ENCODE measurements around the gene SUSD6.

Gene SUSD6

GRCh38 chr14:69591317-69591716 lies 20.1 kb upstream of the SUSD6 start:
- Histone ChIP-seq H3K4me2 (ENCODE audit: low read length, poor library complexity, severe bottlenecking) (no peak overlapping the region), H3K4me3 (ENCODE audit: insufficient read depth in 1 of 2, low read depth in 1 of 2, low read length in 2 of 2) (no peak overlapping the region), H2AK5ac (ENCODE audit: low read length, severe bottlenecking) (no peak overlapping the region), H2BK12ac (ENCODE audit: low read length in 2 of 2) (no peak overlapping the region), H3K4ac (ENCODE audit: low read depth in 1 of 2, low read length in 2 of 2) (no peak overlapping the region), H3K79me1 (replicated peaks; ENCODE audit: low read length, poor library complexity, severe bottlenecking) (no peaks in the 10 kb centered on the region), H2BK15ac (ENCODE audit: low read depth, poor library complexity, severe bottlenecking) (no peak overlapping the region), H3K9ac (ENCODE audit: low read length) (no peak overlapping the region), H3K4me1 (ENCODE audit: control insufficient read depth, insufficient read depth, low read depth, low read length) (no peaks in the 10 kb centered on the region), H2BK5ac (ENCODE audit: low read depth, low read length, poor library complexity, severe bottlenecking) (no peak overlapping the region), H3K9me3 (ENCODE audit: control insufficient read depth, low read length) (no peaks in the 10 kb centered on the region), H3K18ac (ENCODE audit: low read depth in 1 of 2, low read length in 2 of 2) (no peak overlapping the region), H2AFZ (ENCODE audit: low read depth, low read length) (no peak overlapping the region), H3K27ac (ENCODE audit: low read length, poor library complexity, severe bottlenecking) (no peak overlapping the region), H4K8ac (ENCODE audit: low read length) (no peak overlapping the region), H4K91ac (ENCODE audit: low read length) (no peak overlapping the region), H3K14ac (ENCODE audit: low read length in 2 of 2) (no peak overlapping the region), H3K36me3 (ENCODE audit: control insufficient read depth in 1 of 2, insufficient read depth in 2 of 2, low read depth in 1 of 2, low read length in 2 of 2) (no peaks in the 10 kb centered on the region), H3K27me3 (ENCODE audit: control insufficient read depth in 1 of 2, insufficient read depth in 1 of 2, low read length in 2 of 2) (peaks cover 4 to 13% of the 10 kb centered on the region in 2 experiments), H2BK120ac (ENCODE audit: low read depth, low read length) (no peak overlapping the region), H3K23ac (ENCODE audit: low read length in 2 of 2) (no peak overlapping the region)
- 47% methylated on average over 2 of the region's 2 CpGs for WGBS
- no peak for DNase-seq

- Histone ChIP-seq H3K9me3 (ENCODE audit: control insufficient read depth, low read length) (no peaks in the 10 kb centered on the region), H3K4ac (ENCODE audit: low read depth in 1 of 2, low read length in 2 of 2) (no peak overlapping the region), H2AK5ac (ENCODE audit: low read length, severe bottlenecking) (no peak overlapping the region), H2BK5ac (ENCODE audit: low read depth, low read length, poor library complexity, severe bottlenecking) (no peak overlapping the region), H3K18ac (ENCODE audit: low read depth in 1 of 2, low read length in 2 of 2) (no peak overlapping the region), H3K14ac (ENCODE audit: low read length in 2 of 2) (no peak overlapping the region), H4K8ac (ENCODE audit: low read length) (no peak overlapping the region), H3K9ac (ENCODE audit: low read length) (peak overlapping the region; percentile 76), H3K23ac (ENCODE audit: low read length in 2 of 2) (no peak overlapping the region), H3K36me3 (ENCODE audit: control insufficient read depth in 1 of 2, insufficient read depth in 2 of 2, low read depth in 1 of 2, low read length in 2 of 2) (no peaks in the 10 kb centered on the region), H2AFZ (ENCODE audit: low read depth, low read length) (no peak overlapping the region), H3K27me3 (ENCODE audit: control insufficient read depth in 1 of 2, insufficient read depth in 1 of 2, low read length in 2 of 2) (peaks cover 0 to 4% of the 10 kb centered on the region in 2 experiments), H4K91ac (ENCODE audit: low read length) (no peak overlapping the region), H2BK120ac (ENCODE audit: low read depth, low read length) (no peak overlapping the region), H3K79me1 (replicated peaks; ENCODE audit: low read length, poor library complexity, severe bottlenecking) (no peaks in the 10 kb centered on the region), H2BK15ac (ENCODE audit: low read depth, poor library complexity, severe bottlenecking) (no peak overlapping the region), H3K4me2 (ENCODE audit: low read length, poor library complexity, severe bottlenecking) (no peak overlapping the region), H3K27ac (ENCODE audit: low read length, poor library complexity, severe bottlenecking) (no peak overlapping the region), H3K4me3 (ENCODE audit: insufficient read depth in 1 of 2, low read depth in 1 of 2, low read length in 2 of 2) (peak overlapping the region in 1 of 2 experiments; percentile 72), H2BK12ac (ENCODE audit: low read length in 2 of 2) (no peak overlapping the region), H3K4me1 (ENCODE audit: control insufficient read depth, insufficient read depth, low read depth, low read length) (no peaks in the 10 kb centered on the region)
- no peak for DNase-seq
- 74% methylated on average over 6 of the region's 6 CpGs for WGBS
These were observed 18.2 kb upstream of the SUSD6 start for GRCh38 chr14:69593018-69593677.

- Histone ChIP-seq H3K4me2 (ENCODE audit: low read length, poor library complexity, severe bottlenecking) (no peak overlapping the region), H4K8ac (ENCODE audit: low read length) (no peak overlapping the region), H3K27ac (ENCODE audit: low read length, poor library complexity, severe bottlenecking) (no peak overlapping the region), H3K9ac (ENCODE audit: low read length) (no peak overlapping the region), H2BK5ac (ENCODE audit: low read depth, low read length, poor library complexity, severe bottlenecking) (no peak overlapping the region), H3K27me3 (ENCODE audit: control insufficient read depth in 1 of 2, insufficient read depth in 1 of 2, low read length in 2 of 2) (peaks cover 0 to 4% of the 10 kb centered on the region in 2 experiments), H3K18ac (ENCODE audit: low read depth in 1 of 2, low read length in 2 of 2) (no peak overlapping the region), H4K91ac (ENCODE audit: low read length) (no peak overlapping the region), H2BK120ac (ENCODE audit: low read depth, low read length) (no peak overlapping the region), H2AK5ac (ENCODE audit: low read length, severe bottlenecking) (no peak overlapping the region), H3K4ac (ENCODE audit: low read depth in 1 of 2, low read length in 2 of 2) (no peak overlapping the region), H3K79me1 (replicated peaks; ENCODE audit: low read length, poor library complexity, severe bottlenecking) (no peaks in the 10 kb centered on the region), H2AFZ (ENCODE audit: low read depth, low read length) (no peak overlapping the region), H3K9me3 (ENCODE audit: control insufficient read depth, low read length) (no peaks in the 10 kb centered on the region), H3K36me3 (ENCODE audit: control insufficient read depth in 1 of 2, insufficient read depth in 2 of 2, low read depth in 1 of 2, low read length in 2 of 2) (no peaks in the 10 kb centered on the region), H3K23ac (ENCODE audit: low read length in 2 of 2) (no peak overlapping the region), H3K14ac (ENCODE audit: low read length in 2 of 2) (no peak overlapping the region), H3K4me1 (ENCODE audit: control insufficient read depth, insufficient read depth, low read depth, low read length) (no peaks in the 10 kb centered on the region), H2BK12ac (ENCODE audit: low read length in 2 of 2) (no peak overlapping the region), H2BK15ac (ENCODE audit: low read depth, poor library complexity, severe bottlenecking) (no peak overlapping the region), H3K4me3 (ENCODE audit: insufficient read depth in 1 of 2, low read depth in 1 of 2, low read length in 2 of 2) (no peak overlapping the region)
- DNase-seq: no peak
- WGBS: 94% methylated on average over 5 of the region's 6 CpGs
These were observed 16.6 kb upstream of the SUSD6 start for GRCh38 chr14:69594846-69595245.

- Histone ChIP-seq H3K79me1 (replicated peaks; ENCODE audit: low read length, poor library complexity, severe bottlenecking) (no peaks in the 10 kb centered on the region), H2BK120ac (ENCODE audit: low read depth, low read length) (no peak overlapping the region), H3K4ac (ENCODE audit: low read depth in 1 of 2, low read length in 2 of 2) (no peak overlapping the region), H3K9me3 (ENCODE audit: control insufficient read depth, low read length) (no peaks in the 10 kb centered on the region), H3K36me3 (ENCODE audit: control insufficient read depth in 1 of 2, insufficient read depth in 2 of 2, low read depth in 1 of 2, low read length in 2 of 2) (no peaks in the 10 kb centered on the region), H3K18ac (ENCODE audit: low read depth in 1 of 2, low read length in 2 of 2) (no peak overlapping the region), H2AK5ac (ENCODE audit: low read length, severe bottlenecking) (no peak overlapping the region), H4K8ac (ENCODE audit: low read length) (no peak overlapping the region), H2AFZ (ENCODE audit: low read depth, low read length) (no peak overlapping the region), H4K91ac (ENCODE audit: low read length) (no peak overlapping the region), H3K27me3 (ENCODE audit: control insufficient read depth in 1 of 2, insufficient read depth in 1 of 2, low read length in 2 of 2) (peaks cover 0 to 4% of the 10 kb centered on the region in 2 experiments), H3K23ac (ENCODE audit: low read length in 2 of 2) (no peak overlapping the region), H3K14ac (ENCODE audit: low read length in 2 of 2) (no peak overlapping the region), H3K27ac (ENCODE audit: low read length, poor library complexity, severe bottlenecking) (no peak overlapping the region), H3K4me1 (ENCODE audit: control insufficient read depth, insufficient read depth, low read depth, low read length) (no peaks in the 10 kb centered on the region), H3K4me2 (ENCODE audit: low read length, poor library complexity, severe bottlenecking) (no peak overlapping the region), H2BK12ac (ENCODE audit: low read length in 2 of 2) (no peak overlapping the region), H2BK5ac (ENCODE audit: low read depth, low read length, poor library complexity, severe bottlenecking) (no peak overlapping the region), H2BK15ac (ENCODE audit: low read depth, poor library complexity, severe bottlenecking) (no peak overlapping the region), H3K9ac (ENCODE audit: low read length) (no peak overlapping the region), H3K4me3 (ENCODE audit: insufficient read depth in 1 of 2, low read depth in 1 of 2, low read length in 2 of 2) (no peak overlapping the region)
- WGBS: 83% methylated on average over 2 of the region's 5 CpGs
- no peak for DNase-seq
These were observed 16.1 kb upstream of the SUSD6 start for GRCh38 chr14:69595336-69595735.

Measured in mesenchymal stem cell (in vitro differentiated cells and primary cell).